GM06990 (cell line): ENCODE data around the gene AAK1.

Experiments
- DNase-seq: peaks from one replicate; pipeline ENCODE4 v3.0.0-alpha.2; 2011; ENCODE audit not compliant: insufficient read length; ENCODE audit errors: extremely low read depth
- H3K27me3 ChIP-seq: replicated peaks from 2 replicates; pipeline ENCODE4 v1.6.0; 2011; ENCODE audit warnings: low read length; ENCODE audit not compliant: control insufficient read depth, insufficient read depth
- H3K36me3 ChIP-seq: 2 replicates; pipeline ENCODE4 v1.5.1; 2011; ENCODE audit warnings: low read length; ENCODE audit not compliant: control insufficient read depth, insufficient read depth
- H3K4me3 ChIP-seq: replicated peaks from 2 replicates; pipeline ENCODE4 v1.5.1; 2011; ENCODE audit warnings: low read depth, mild to moderate bottlenecking, control low read depth, low read length
- CTCF ChIP-seq: IDR thresholded peaks from 2 replicates; pipeline ENCODE4 v1.5.1; 2011; ENCODE audit warnings: low read length, control low read depth, mild to moderate bottlenecking, inconsistent platforms; ENCODE audit not compliant: insufficient read depth, poor library complexity, severe bottlenecking

The AAK1 gene

GRCh38 chr2:69638630-69639029, 4.9 kb downstream of the AAK1 start:
- Histone ChIP-seq H3K4me3 (no peak overlapping the region), H3K36me3 (peaks cover 1% of the 10 kb centered on the region; the same call in 1 of the 2 replicates), H3K27me3 (no peaks in the 10 kb centered on the region)
- DNase-seq: no peak
- TF ChIP-seq CTCF: no peak

- peaks cover 1% of the 10 kb centered on the region; the same call in 1 of the 2 replicates for H3K36me3 ChIP-seq
- no peak overlapping the region for H3K4me3 ChIP-seq
- no peak for TF ChIP-seq CTCF
- no peak for DNase-seq
- H3K27me3 ChIP-seq: no peaks in the 10 kb centered on the region
Measured at GRCh38 chr2:69637923-69638322, 5.6 kb downstream of the AAK1 start.

- Histone ChIP-seq H3K36me3 (peaks cover 1% of the 10 kb centered on the region; the same call in 1 of the 2 replicates), H3K4me3 (no peak overlapping the region), H3K27me3 (no peaks in the 10 kb centered on the region)
- DNase-seq: no peak
- no peak for TF ChIP-seq CTCF
Measured at GRCh38 chr2:69636395-69636794, 7.1 kb downstream of the AAK1 start.

GRCh38 chr2:69635432-69635831, 8.1 kb downstream of the AAK1 start:
- H3K36me3 ChIP-seq: peaks cover 1% of the 10 kb centered on the region; the same call in 1 of the 2 replicates
- H3K4me3 ChIP-seq: no peak overlapping the region
- TF ChIP-seq CTCF: no peak
- no peaks in the 10 kb centered on the region for H3K27me3 ChIP-seq
- DNase-seq: no peak

- Histone ChIP-seq H3K36me3 (no peaks in the 10 kb centered on the region), H3K4me3 (no peak overlapping the region), H3K27me3 (no peaks in the 10 kb centered on the region)
- DNase-seq: no peak
- no peak for TF ChIP-seq CTCF
Measured at GRCh38 chr2:69634196-69634821, 9.2 kb downstream of the AAK1 start.

GRCh38 chr2:69631402-69631801, 12.1 kb downstream of the AAK1 start:
- TF ChIP-seq CTCF: no peak
- DNase-seq: no peak
- no peaks in the 10 kb centered on the region for H3K27me3 ChIP-seq

More at GRCh38 chr2:69631402-69631801, 12.1 kb downstream of the AAK1 start:
- no peaks in the 10 kb centered on the region for H3K36me3 ChIP-seq
- no peak overlapping the region for H3K4me3 ChIP-seq
